ENCODE measurements around the gene ERN1. TPM values are rescaled to one million over a fixed set of nuclear protein-coding genes. Genes with fewer than 3 reads are reported as not detected.

ERN1 gene
- polyA plus RNA-seq, 1 experiment, result 8.6 TPM

DNA sequence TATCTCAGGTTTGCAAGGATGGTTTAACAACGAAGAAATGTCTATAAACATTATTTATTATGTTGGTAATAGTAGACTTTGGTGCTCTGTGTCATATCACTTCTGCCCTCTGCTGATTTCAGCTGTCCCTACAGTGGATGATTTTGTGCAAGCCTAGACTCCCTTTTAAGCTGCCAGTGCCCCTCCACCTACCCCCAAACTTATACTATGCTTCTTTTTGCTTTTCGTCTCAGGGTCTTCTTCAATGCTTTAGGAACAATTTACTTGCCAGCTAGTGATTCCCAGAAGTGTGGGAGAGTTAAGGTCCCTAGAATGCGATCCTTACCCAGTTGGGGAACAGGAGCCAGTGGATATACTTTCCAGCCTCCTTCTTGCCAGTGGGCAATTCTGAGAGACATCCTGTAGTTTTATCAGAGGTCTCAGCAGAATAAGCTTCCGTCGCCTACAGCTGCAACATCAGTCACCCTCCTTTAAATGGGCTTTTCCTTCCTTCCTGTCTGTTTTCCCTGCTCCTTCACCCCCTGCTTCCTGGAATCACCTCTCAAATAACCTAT is 113.6 kb downstream of the ERN1 start:
- TF ChIP-seq CTCF (IDR thresholded peaks at IDR 0.05; ENCODE audit: insufficient read depth, low read depth, low read length), result no peak
- POLR2A ChIA-PET, result no interaction called here
- no peak for DNase-seq (ENCODE audit: low read depth)
- no peaks in the 10 kb centered on the region for H3K36me3 ChIP-seq (ENCODE audit: control insufficient read depth, insufficient read depth, low read length)
- CTCF ChIA-PET, result interaction anchor here (1.0 to 2.8 kb wide), 6 partner anchors 9 to 111 kb away, joined by 3 to 16 read pairs (median 7); partner anchors contain the start of gene GH1
- no peak overlapping the region for H3K4me3 ChIP-seq (ENCODE audit: low read depth, low read length)
- no peaks in the 10 kb centered on the region for H3K27me3 ChIP-seq (ENCODE audit: control insufficient read depth, insufficient read depth, low read length)

- ChIA-PET POLR2A (no interaction called here), CTCF (no interaction called here)
- Histone ChIP-seq H3K4me3 (ENCODE audit: low read depth, low read length) (no peak overlapping the region), H3K36me3 (ENCODE audit: control insufficient read depth, insufficient read depth, low read length) (no peaks in the 10 kb centered on the region), H3K27me3 (ENCODE audit: control insufficient read depth, insufficient read depth, low read length) (no peaks in the 10 kb centered on the region)
- DNase-seq (ENCODE audit: low read depth), result no peak
- TF ChIP-seq CTCF (IDR thresholded peaks at IDR 0.05; ENCODE audit: insufficient read depth, low read depth, low read length), result no peak
These were observed 114.5 kb downstream of the ERN1 start for GRCh38 chr17:64015447-64015846.

DNA sequence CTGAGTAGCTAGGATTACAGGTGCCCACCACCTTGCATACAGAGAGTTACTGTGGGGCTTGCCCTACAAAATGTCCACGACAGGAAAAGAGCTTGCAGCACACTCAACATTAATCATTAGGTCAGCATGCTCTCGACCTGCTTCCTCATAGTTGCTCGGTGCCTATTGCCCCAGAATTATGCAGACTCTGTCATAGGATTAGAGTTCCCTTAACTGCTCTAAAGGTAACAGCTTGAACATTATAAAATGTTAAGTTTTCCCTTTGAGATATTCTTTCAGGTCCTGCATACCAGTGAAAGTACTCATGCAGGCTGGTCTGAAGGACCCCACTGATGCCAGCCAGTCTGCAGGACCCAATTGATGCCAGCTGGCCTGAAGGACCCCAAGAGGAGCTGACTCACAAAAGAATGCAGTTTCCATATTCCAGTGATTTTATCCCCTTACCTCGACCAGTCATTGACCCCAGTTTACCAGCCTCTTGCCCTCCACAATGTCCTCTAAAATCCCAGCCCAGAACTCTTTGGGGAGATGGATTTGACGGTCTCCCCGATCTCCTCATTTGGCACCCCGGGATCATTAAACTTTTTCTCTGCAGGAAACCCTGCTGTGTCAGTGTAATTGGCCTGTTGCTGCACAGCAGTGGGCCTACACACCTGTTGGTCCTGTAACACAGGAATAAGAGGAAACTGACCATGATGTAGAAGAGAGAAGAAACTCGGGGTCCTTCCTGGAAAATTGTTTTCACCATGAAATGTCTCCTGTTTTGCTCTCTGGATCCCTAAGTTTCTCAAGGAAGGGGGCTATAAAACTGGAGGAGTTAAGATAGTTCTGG is 120.2 kb downstream of the ERN1 start:
- POLR2A ChIA-PET, result no interaction called here
- Histone ChIP-seq H3K36me3 (ENCODE audit: control insufficient read depth, insufficient read depth, low read length) (no peaks in the 10 kb centered on the region), H3K4me3 (ENCODE audit: low read depth, low read length) (no peak overlapping the region), H3K27me3 (ENCODE audit: control insufficient read depth, insufficient read depth, low read length) (no peaks in the 10 kb centered on the region)
- TF ChIP-seq CTCF (IDR thresholded peaks at IDR 0.05; ENCODE audit: insufficient read depth, low read depth, low read length), result no peak
- DNase-seq (ENCODE audit: low read depth), result no peak
- CTCF ChIA-PET, result interaction anchor here (1.0 to 6.4 kb wide), 2 partner anchors 16 to 124 kb away, joined by 3 to 30 read pairs; no protein-coding TSS in a partner anchor

DNA sequence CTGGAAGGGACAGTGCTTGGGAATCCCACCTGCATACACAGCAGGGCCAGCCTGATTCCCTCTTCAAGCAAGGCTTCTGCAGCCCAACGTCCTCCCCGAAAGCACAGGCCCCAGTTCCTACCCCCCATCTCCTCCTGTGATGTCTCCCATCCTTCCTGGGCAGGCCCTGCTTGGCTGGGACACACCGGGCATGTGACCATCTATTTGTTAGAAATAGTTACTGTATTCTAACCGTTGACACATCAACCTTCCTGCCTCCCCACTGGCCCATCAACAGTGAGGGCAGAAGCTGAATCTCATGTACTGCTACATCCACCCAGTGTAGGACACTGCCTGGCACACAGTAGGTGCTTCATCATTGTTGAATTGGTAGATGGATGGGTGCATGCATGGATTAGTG is 121.1 kb downstream of the ERN1 start:
- H3K4me3 ChIP-seq (ENCODE audit: low read depth, low read length), result no peak overlapping the region
- H3K27me3 ChIP-seq (ENCODE audit: control insufficient read depth, insufficient read depth, low read length), result no peaks in the 10 kb centered on the region
- POLR2A ChIA-PET, result no interaction called here
- H3K36me3 ChIP-seq (ENCODE audit: control insufficient read depth, insufficient read depth, low read length), result no peaks in the 10 kb centered on the region
- no peak for DNase-seq (ENCODE audit: low read depth)
- CTCF ChIA-PET, result interaction anchor here (6.4 kb wide), 1 partner anchor 17 kb away, joined by 30 read pairs; no protein-coding TSS in a partner anchor
- no peak for TF ChIP-seq CTCF (IDR thresholded peaks at IDR 0.05; ENCODE audit: insufficient read depth, low read depth, low read length)

DNA sequence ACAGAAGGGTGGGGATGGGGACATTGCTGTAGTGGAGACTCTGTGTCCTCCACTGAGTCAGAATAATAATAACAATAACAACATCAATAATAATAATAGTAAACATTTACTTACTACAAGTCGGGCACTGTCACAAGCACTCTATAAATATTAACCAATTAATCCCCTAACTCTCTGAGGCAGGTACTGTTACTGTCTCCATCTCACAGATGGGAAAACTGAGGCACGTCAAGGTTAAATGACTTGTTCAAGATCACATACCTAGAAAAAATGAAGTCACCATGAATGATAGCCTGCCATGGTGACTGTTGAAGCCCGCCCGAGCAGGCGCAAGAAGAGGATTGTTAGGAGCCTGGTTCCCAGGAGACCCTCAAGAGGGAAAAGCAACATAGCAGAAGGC is 121.6 kb downstream of the ERN1 start:
- no peak for DNase-seq (ENCODE audit: low read depth)
- no peaks in the 10 kb centered on the region for H3K27me3 ChIP-seq (ENCODE audit: control insufficient read depth, insufficient read depth, low read length)
- TF ChIP-seq CTCF (IDR thresholded peaks at IDR 0.05; ENCODE audit: insufficient read depth, low read depth, low read length), result no peak
- H3K36me3 ChIP-seq (ENCODE audit: control insufficient read depth, insufficient read depth, low read length), result no peaks in the 10 kb centered on the region
- H3K4me3 ChIP-seq (ENCODE audit: low read depth, low read length), result no peak overlapping the region
- ChIA-PET POLR2A (no interaction called here), CTCF (interaction anchor here (6.4 kb wide), 1 partner anchor 18 kb away, joined by 30 read pairs; no protein-coding TSS in a partner anchor)
